ENCODE results near the gene MUC3A.
A peak's percentile ranks its signal among the peaks of the same experiment; 100 is the strongest.

The MUC3A gene

DNA sequence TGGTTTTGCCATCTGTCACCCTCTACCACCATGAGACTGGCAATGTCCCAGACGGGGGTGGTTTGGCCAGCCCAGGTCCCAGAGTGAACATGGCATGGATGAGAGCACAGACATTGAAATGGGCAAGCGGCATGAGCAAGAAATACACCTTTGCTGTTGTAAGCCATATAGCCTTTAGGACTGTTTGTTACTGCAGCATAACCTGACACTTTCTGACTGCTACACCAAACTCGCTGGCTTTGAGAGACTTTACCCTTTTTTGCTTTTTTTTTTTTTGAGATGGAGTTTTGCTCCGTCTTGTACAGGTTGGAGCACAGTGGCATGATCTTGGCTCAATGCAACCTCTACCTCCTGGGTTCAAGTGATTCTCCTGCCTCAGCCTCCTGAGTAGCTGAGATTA, 5.2 kb upstream of the MUC3A start:
- no peak for DNase-seq (ENCODE audit: low read depth in 2 of 2, low spot score in 1 of 2)

DNA sequence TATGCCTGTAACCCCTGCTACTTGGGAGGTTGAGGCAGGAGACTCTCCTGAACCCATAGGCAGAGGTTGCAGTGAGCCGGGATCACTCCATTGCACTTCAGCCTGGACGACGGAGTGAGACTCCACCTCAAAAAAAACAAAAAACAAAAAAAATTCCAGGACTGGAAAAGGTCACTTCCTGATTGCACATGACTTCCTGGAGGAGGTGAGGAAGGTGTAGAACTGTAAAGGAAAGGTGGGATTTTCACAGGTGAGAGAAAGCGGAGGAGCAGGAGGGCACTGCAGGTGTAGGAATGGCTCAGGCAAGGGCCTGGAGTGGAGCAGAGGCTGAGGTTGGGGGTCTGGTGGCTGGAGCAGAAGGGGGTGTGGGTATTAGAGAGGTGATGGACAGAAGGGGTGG, 3.2 kb upstream of the MUC3A start:
- DNase-seq (ENCODE audit: low read depth in 2 of 2, low spot score in 1 of 2): no peak

- DNase-seq (ENCODE audit: low read depth in 2 of 2, low spot score in 1 of 2): no peak
Observed at GRCh38 chr7:100946766-100947365, 2.5 kb upstream of the MUC3A start.

DNA sequence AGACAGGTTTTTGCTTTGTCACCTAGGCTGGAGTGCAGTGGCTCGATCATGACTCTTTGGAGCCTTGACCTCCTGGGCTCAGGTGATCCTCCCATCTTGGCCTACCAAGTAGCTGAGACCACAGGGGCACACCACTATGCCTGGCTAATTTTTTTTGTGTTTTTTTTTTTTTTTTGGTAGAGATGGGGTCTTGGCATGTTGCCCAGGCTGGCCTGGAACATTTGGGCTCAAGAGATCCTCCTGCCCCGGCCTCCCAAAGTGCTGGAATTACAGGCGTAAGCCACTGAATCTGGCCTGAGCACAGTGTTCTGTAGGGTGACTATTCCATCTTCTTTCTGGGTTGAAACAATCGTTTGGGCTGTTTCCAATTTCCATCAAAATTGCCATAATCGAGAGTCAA, 1.5 kb upstream of the MUC3A start:
- DNase-seq (ENCODE audit: low read depth in 2 of 2, low spot score in 1 of 2): no peak

DNA sequence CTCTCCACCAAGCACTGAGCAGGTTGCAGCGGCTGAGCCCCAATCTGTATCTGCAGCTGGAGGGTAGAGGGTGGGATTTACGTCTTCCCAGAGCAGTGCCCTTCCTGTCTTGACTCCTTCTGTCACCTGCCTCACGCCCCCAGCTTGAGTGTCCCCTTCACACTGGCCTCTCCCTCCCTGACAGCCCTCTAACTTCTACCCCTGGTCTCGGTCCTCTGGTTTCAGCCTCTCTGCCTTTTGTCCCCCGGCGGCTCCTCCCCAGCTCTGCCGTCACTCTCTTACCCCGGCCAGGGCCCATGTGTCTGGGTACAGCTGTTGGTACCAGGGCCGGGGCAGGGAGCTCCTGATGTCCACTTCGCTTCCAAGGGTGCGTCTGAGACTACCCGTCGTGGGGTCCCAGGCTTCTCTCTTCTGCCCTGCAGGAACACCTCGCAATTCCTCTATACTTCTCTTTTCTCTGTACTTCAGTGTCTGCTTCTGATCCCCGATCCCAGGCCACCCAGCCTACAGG, 654 bp downstream of the MUC3A start:
- no peak for DNase-seq (ENCODE audit: low read depth in 2 of 2, low spot score in 1 of 2)

- DNase-seq (ENCODE audit: low read depth in 2 of 2, low spot score in 1 of 2): no peak
Observed at GRCh38 chr7:100951172-100951571, 1.8 kb downstream of the MUC3A start.

GRCh38 chr7:100951888-100952560, 2.7 kb downstream of the MUC3A start:
- no peak for DNase-seq (ENCODE audit: low read depth in 2 of 2, low spot score in 1 of 2)

- no peak for DNase-seq (ENCODE audit: low read depth in 2 of 2, low spot score in 1 of 2)
Observed at GRCh38 chr7:100952641-100953040, 3.3 kb downstream of the MUC3A start.

DNA sequence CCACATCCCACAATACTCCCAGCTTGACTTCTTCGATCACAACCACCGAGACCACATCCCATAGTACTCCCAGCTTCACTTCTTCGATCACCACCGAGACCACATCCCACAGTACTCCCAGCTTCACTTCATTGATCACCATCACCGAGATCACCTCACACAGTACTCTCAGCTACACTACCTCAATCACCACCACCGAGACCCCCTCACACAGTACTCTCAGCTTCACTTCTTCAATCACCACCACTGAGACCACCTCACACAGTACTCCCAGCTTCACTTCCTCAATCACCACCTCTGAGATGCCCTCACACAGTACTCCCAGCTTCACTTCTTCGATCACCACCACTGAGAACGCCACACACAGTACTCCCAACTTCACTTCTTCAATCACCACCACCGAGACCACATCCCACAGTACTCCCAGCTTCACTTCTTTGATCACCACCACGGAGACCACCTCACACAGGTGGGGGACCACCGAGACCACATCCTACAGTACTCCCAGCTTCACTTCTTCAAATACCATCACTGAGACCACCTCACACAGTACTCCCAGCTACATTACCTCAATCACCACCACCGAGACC, 8.6 kb downstream of the MUC3A start:
- DNase-seq (ENCODE audit: low read depth in 2 of 2, low spot score in 1 of 2): no peak

- no peak for DNase-seq (ENCODE audit: low read depth in 2 of 2, low spot score in 1 of 2)
Observed at GRCh38 chr7:100959894-100960293, 10.6 kb downstream of the MUC3A start.

- no peak for DNase-seq (ENCODE audit: low read depth in 2 of 2, low spot score in 1 of 2)
Observed at GRCh38 chr7:100962537-100962936, 13.2 kb downstream of the MUC3A start.

DNA sequence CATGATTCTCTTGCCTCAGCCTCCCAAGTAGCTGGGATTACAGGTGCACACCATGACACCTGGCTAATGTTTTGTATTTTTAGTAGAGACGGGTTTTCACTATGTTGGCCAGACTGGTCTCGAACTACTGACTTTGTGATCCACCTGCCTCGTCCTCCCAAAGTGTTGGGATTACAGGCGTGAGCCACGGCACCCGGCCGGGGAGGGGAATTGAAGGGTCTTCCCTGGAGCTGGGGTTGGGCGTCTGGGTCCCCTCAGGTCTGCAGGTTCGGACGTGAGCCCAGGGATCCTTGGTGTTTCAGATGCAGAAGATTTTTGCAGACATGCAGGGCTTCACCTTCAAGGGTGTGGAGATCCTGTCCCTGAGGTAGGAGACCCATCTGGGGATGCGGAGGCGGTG, 14.1 kb downstream of the MUC3A start:
- DNase-seq (ENCODE audit: low read depth in 2 of 2, low spot score in 1 of 2): no peak

DNA sequence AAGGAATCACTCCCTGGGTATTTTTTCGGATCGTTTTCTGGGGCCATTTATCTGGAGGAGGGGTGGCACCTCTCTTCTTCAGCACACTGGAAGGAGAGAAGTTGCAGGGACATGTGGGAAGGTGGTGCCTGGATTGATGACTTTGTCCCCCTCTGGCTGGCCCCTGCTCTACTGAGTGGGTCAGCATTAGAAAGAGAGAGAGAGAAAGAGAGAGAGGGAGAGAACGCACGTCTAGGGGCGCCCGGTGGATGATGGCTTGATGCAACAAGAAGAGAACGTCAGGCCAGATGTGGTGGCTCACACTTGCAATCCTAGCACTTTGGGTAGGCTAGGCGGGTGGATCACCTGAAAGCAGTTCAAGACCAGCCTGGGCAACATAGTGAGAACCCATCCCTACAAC, 14.5 kb downstream of the MUC3A start:
- no peak for DNase-seq (ENCODE audit: low read depth in 2 of 2, low spot score in 1 of 2)

GRCh38 chr7:100964630-100965029, 15.3 kb downstream of the MUC3A start:
- DNase-seq (ENCODE audit: low read depth in 2 of 2, low spot score in 1 of 2): no peak

GRCh38 chr7:100965045-100965722, 15.8 kb downstream of the MUC3A start:
- DNase-seq (ENCODE audit: low read depth in 2 of 2, low spot score in 1 of 2): no peak

DNA sequence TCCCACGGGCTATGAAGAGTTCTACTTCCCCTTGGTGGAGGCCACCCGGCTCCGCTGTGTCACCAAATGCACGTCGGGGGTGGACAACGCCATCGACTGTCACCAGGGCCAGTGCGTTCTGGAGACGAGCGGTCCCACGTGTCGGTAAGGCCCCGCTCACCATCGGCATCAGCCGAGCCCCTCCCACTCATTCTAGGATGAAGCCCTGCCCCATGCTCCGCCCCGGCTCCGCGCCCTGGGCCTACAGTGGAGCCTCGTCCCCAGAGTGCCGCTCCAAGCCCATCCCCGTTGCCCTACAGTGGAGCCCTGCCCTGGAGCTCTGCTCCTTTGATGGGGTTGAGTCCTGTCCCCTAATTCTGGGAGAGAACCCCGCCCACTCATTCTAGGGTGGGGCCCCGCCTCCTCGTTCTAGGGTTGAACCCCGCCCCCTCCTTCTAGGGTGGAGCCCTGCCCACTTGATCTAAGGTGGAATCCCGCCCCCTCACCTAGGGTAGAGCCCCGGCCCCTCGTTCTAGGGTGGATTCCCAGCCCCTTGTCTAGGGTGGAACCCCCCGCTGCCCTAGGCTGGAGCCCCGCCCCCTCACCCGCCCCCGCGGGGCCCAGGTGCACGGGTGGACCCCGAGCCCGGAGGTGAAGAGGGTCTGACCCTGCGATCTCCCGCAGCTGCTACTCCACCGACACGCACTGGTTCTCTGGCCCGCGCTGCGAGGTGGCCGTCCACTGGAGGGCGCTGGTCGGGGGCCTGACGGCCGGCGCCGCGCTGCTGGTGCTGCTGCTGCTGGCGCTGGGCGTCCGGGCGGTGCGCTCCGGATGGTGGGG, 16.6 kb downstream of the MUC3A start:
- peak; percentile 36 to 42 for DNase-seq (ENCODE audit: low read depth in 2 of 2, low spot score in 1 of 2)

- no peak for DNase-seq (ENCODE audit: low read depth in 2 of 2, low spot score in 1 of 2)
Observed at GRCh38 chr7:100966542-100967291, 17.4 kb downstream of the MUC3A start.

GRCh38 chr7:100967292-100967863, 18.0 kb downstream of the MUC3A start:
- no peak for DNase-seq (ENCODE audit: low read depth in 2 of 2, low spot score in 1 of 2)

GRCh38 chr7:100968031-100968430, 18.7 kb downstream of the MUC3A start:
- DNase-seq (ENCODE audit: low read depth in 2 of 2, low spot score in 1 of 2): no peak

DNA sequence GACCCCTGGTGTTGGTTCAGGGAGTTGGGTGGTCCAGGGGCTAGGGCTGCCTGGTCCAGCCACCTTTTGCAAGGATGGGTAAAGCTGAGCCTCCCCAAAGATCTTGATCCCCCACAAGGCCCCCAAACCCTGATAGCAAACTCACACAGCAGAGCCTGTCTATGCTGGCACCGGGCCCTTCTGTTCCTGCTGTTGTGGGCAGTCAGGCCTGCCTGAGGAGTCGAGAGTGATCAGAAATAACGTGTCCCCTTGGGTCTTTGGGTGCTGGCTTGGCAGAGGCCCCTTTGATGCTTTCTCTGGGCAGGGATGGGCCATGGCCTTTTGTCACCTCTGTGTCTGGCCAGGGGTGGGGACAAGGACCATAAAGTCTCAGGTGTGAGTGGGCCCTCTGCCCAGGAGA, 19.3 kb downstream of the MUC3A start:
- DNase-seq (ENCODE audit: low read depth in 2 of 2, low spot score in 1 of 2): no peak
